ENCODE results near the gene ALDH3A1.

GRCh38 chr17:19713462-19713861 is 34.6 kb downstream of the ALDH3A1 start:
- TF ChIP-seq POLR2A (IDR thresholded peaks at IDR 0.05; ENCODE audit: low read depth, low read length) (no peak), MXI1 (IDR thresholded peaks at IDR 0.05; ENCODE audit: borderline replicate concordance, low read depth, low read length) (no peak), CTCF (conservative IDR thresholded peaks at IDR 0.05; ENCODE audit: low read depth, low read length) (0 out of 2 replicates have a peak, but pooled peaks have one; percentile 11)
